NCI-H2196 treated with DMSO at 0.1 percent for 48 hours (cell line): ENCODE measurements around the gene OR6S1.
"Not testable (repeated sequence)": the region's sequence is repeated elsewhere in the genome, so short reads cannot be mapped to it uniquely, and the experiment has no call there.

ENCODE experiments used
- DNase-seq: peaks from one replicate; lab custom pipeline; 2025; ENCODE audit not compliant: unreplicated experiment; lab: John Stamatoyannopoulos, UW

Gene OR6S1

GRCh38 chr14:20631880-20632389 is 9.6 kb downstream of the OR6S1 start:
- DNase-seq = no peak

- DNase-seq = no peak
These were observed 10.2 kb downstream of the OR6S1 start for GRCh38 chr14:20631023-20631879.

DNA sequence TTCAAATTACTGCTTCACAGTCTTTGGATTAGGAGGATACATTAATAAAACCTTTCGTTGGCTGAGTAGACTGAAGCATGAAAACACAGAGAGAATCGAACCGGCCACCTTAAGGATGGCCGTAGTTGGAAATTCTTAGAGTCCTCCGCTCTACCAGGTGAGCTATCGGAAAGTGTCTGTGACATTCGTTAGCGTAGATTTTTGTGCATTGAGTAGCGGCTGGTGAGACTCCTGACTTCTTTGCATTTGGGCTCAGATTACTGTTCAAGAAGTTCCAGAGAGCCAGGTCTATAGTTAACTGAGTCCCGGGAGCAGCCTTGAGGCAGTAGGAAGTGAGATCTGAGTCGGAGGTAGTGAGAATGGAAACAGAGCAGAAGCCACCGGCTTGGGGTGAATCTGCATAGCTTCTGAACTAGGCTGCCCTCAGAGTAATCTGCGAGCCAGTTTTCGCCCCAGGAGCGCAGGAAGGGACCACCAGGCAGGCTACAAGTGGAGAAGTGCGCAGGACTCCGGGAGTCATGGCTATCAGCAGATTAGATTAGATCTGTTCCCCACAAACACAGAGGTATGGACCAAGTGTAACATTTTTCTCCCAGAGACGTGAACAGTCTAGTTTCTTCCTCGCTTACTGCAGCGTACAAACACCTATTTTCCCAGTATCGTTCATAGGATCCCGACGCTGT is 11.0 kb downstream of the OR6S1 start:
- DNase-seq = no peak

GRCh38 chr14:20628063-20628854 is 13.2 kb downstream of the OR6S1 start:
- no peak for DNase-seq

GRCh38 chr14:20627346-20628027 is 14.0 kb downstream of the OR6S1 start:
- no peak for DNase-seq

- no peak for DNase-seq
These were observed 15.2 kb downstream of the OR6S1 start for GRCh38 chr14:20626274-20626673.

DNA sequence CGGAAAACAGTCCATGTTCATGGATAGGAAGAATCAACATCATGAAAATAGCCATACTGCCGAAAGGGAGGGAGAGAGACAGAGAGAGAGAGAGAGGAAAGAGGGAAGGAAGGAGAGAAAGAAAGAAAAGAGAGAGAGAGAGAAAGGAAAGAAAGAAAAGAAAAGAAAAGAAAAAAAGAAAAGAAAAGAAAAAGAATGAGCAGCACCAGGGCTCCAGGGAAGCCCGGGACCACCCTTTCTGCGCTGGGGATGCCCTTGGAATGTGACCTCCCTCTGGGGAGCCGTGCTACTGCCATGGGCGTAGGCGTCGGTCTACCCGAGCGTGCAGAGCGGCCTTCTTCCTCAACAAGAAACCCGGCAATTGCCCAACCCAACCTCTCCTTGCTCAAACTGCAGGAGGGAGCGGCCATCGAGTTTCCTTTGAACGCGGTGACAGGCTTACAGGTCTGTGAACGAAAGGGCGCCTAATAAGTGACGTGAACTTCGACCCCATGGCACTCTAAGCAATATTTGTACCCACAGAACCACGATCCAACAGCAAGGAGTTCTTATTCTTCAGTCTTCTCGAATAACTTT is 16.9 kb downstream of the OR6S1 start:
- DNase-seq = no peak

DNA sequence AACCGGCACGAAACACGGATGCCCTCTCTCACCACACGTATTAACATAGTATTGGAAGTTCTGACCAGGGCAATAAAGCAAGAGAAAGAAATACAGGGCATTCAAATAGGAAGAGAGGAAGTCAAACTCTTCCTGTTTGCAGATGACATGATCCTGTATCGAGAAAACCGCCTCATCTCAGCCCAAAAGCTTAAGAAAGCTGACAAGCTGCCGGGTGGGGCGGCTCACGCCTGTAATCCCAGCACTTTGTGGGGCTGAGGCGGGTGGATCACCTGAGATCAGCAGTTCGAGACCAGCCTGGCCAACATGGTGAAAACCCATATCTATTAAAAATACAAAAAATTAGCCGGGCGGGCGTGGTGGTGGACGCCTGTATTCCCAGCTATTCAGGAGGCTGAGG is 17.7 kb downstream of the OR6S1 start:
- DNase-seq = no peak

GRCh38 chr14:20622816-20623291 is 18.6 kb downstream of the OR6S1 start:
- DNase-seq = no peak

DNA sequence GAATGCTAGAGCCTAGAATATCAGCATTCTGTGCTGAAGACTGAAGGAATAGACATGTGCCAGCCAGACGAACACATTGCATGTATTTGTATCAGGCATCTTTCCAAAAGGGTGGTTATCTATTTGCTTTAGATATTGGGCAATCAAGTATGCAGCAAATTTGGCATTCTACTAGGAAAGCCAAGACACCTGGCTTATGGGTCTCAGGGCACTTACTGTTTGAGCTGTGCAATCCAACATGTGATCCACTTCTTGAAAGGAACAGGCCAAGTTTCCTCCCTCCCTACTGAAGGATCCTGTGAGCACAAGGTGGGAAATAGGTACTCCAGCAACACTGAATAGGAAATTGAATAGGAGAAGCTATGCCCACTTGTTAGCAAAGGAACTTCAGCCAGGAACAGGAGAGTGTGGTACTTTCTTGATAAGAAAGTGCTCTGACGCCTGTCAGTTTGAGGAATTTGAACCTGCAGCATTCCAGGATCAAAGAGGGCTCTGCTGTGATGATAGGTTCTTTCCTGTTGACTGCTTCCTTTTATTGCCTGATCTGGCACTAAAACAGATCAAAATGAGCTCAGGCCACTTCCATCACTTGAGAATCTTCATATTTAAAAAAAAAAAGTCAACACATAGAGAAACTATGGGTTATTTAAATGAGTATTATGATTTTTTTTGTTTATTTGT is 20.6 kb downstream of the OR6S1 start:
- DNase-seq = no peak

- DNase-seq = not testable (repeated sequence)
These were observed 21.8 kb downstream of the OR6S1 start for GRCh38 chr14:20619688-20620087.

GRCh38 chr14:20618271-20618749 is 23.2 kb downstream of the OR6S1 start:
- no peak for DNase-seq

DNA sequence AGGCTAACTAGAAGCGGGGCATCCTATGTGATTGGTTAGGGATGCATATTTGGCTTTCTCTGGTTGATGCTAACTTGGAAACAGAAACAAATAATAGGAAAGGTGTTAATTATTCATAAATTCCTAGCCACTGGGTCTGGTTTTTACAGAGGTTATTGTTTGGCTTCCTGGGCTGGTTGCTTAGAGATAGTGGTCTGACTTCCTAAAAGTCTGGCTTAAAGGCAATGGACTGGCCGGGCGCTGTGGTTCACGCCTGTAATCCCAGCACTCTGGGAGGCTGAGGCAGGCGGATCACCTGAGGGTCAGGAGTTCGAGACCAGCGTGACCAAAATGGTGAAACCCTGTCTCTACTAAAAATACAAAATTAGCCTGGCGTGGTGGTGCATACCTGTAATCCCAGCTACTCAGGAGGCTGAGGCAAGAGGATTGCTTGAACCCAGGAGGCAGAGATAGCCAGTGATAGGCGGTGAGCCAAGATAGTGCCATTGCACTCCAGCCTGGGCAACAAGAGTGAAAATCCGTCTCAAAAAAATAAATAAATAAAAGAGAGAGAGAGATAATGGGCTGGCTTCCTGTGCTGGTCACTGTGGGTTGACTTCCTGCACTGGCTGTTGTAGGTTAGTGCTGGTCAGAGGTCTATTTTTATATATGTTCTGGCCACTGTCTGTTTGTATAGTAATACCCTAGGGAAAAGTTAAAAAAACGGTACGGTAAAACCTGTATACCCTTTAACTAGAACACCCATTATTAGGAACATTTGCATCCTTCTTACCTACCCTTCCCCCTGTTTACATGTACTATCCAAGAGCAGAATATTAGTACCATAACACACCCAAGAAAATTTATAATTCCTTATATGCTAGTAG is 24.1 kb downstream of the OR6S1 start:
- no peak for DNase-seq

DNA sequence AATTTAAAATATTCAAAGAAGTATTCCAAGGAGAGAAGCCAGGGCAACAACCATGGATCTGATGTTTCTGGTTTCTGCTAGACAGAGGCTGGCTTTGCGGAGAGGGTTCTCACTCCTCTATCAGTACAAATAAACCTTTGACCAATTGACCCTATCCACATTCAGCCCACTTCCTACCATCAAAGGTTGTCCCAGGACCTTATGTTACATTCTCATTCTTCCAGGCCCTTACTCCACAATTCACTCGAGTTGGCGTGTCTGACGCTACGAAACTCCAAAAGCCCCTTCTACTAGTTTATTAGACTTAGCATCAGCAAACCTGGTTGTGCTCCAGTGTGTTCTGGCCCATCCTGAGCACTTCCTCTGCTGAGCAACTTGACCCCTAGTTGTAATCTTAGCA is 25.5 kb downstream of the OR6S1 start:
- DNase-seq = no peak

- no peak for DNase-seq
These were observed 27.3 kb downstream of the OR6S1 start for GRCh38 chr14:20614038-20614840.

DNA sequence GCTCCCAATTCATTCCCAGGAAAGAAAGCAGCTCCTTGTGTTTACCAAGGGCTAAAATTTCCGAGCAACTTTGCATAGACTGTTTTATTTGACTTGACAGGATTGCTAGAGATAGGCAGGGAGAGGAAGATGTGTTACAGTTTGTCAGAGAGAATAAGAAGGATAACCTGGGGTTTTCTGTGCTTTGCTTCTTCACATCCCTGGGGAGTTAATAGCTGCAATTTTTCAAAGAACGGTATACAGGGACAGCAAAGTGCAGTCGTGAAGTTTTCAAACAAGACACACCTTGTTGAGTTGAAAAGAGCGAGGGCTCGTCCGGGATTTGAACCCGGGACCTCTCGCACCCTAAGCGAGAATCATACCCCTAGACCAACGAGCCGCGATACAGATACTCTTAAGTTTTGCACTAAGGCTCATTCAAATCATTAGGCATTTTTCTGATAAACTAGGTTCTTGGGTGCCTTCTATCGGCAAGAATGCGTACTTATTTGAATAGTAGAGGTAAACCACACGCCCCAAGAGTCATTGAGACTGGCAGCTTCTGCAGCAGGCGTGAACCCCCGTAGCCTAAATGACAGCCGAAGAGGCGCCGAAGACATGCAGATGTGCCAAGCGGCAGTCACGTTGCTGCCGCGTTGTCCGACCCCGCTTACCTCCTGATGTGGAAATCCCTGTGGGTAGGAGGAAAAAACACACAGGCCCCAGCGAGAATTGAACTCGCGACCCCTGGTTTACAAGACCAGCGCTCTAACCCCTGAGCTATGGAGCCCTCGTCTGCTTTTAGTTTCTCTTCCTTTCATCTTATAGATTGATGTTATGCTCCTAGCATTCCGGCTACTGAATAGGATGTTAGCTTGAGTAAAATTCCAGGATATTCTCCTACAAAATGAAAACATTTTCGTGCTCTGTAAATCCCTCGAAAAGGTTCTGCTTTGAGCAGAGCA is 28.1 kb downstream of the OR6S1 start:
- DNase-seq = peak; percentile 83

DNA sequence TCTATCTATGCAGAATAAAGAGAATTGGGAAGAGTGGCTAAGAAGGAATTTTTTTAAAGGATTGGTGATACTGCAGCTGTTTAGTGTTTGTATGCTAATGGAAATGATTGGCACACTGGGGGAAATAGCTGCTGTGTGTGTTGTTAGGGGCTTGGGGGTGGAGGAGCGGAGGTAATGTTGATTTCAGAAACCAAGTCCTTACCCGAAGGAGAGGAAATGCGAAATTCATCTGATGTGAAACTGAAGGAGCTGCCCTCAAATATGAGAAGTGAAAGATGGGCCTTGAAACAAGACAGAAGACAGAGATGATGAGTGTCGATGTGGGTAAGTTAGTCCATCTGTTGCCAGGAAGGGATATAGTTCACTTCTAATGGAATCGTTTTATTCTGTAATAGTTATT is 29.1 kb downstream of the OR6S1 start:
- no peak for DNase-seq
